SK-N-SH treated with all-trans-retinoic acid at 6 μM for 48 hours (cell line): ENCODE results near the gene NRXN3.

Source experiments
- ATAC-seq: fragments of 200-7000 bp; cut with Tn5 transposase; 3 replicates; pipeline ENCODE4 v1.9.1; 2020; ENCODE audit warnings: mild to moderate bottlenecking, moderate library complexity
- ARNTL ChIP-seq: fragments of 450-650 bp; formaldehyde crosslinking; IDR thresholded peaks from 2 replicates; pipeline ENCODE4 v1.5.0; 2020; ENCODE audit warnings: low read depth, mild to moderate bottlenecking, moderate library complexity, borderline replicate concordance
- BACH2 ChIP-seq: fragments of 250-450 bp; sonication (Bioruptor Pico); IDR thresholded peaks from 2 replicates; pipeline ENCODE4 v1.9.0; 2021; ENCODE audit warnings: mild to moderate bottlenecking, borderline replicate concordance
- CREB5 ChIP-seq: fragments of 250-450 bp; sonication (Bioruptor Pico); IDR thresholded peaks from 2 replicates; pipeline ENCODE4 v1.5.1; 2020; ENCODE audit warnings: low read depth, mild to moderate bottlenecking, moderate library complexity
- CSDC2 ChIP-seq: fragments of 250-450 bp; sonication (Bioruptor Pico); IDR thresholded peaks from 2 replicates; pipeline ENCODE4 v1.5.0; 2020; ENCODE audit warnings: mild to moderate bottlenecking, moderate library complexity
- CSRNP3 ChIP-seq: fragments of 250-450 bp; sonication (Bioruptor Pico); IDR thresholded peaks from 2 replicates; pipeline ENCODE4 v1.5.1; 2021; ENCODE audit warnings: mild to moderate bottlenecking, moderate library complexity
- ESRRG ChIP-seq: fragments of 250-450 bp; sonication (Bioruptor Pico); IDR thresholded peaks from 2 replicates; pipeline ENCODE4 v1.6.1; 2021; ENCODE audit warnings: mild to moderate bottlenecking
- ISL1 ChIP-seq: fragments of 250-450 bp; sonication (Bioruptor Pico); IDR thresholded peaks from 2 replicates; pipeline ENCODE4 v2.1.2; 2022; ENCODE audit warnings: mild to moderate bottlenecking, moderate library complexity
- OSR1 ChIP-seq: fragments of 250-450 bp; sonication (Bioruptor Pico); IDR thresholded peaks from 2 replicates; pipeline ENCODE4 v1.8.0; 2022; ENCODE audit warnings: moderate library complexity, mild to moderate bottlenecking, inconsistent platforms
- PATZ1 ChIP-seq: fragments of 250-450 bp; sonication (Bioruptor Pico); IDR thresholded peaks from 2 replicates; pipeline ENCODE4 v1.8.0; 2020; ENCODE audit warnings: mild to moderate bottlenecking, moderate library complexity, borderline replicate concordance
- POU6F1 ChIP-seq: fragments of 250-450 bp; sonication (Bioruptor Pico); IDR thresholded peaks from 2 replicates; pipeline ENCODE4 v1.8.0; 2021; ENCODE audit warnings: low read depth, mild to moderate bottlenecking, moderate library complexity, borderline replicate concordance
- RARB ChIP-seq: fragments of 250-450 bp; sonication (Bioruptor Pico); IDR thresholded peaks from 2 replicates; pipeline ENCODE4 v1.8.0; 2021; ENCODE audit warnings: mild to moderate bottlenecking, moderate library complexity
- SNAI2 ChIP-seq: fragments of 250-450 bp; sonication (Bioruptor Pico); IDR thresholded peaks from 2 replicates; pipeline ENCODE4 v1.5.0; 2020; ENCODE audit warnings: mild to moderate bottlenecking, moderate library complexity
- TOX ChIP-seq: fragments of 250-450 bp; sonication (Bioruptor Pico); IDR thresholded peaks from 2 replicates; pipeline ENCODE4 v1.8.0; 2021; ENCODE audit warnings: mild to moderate bottlenecking, moderate library complexity, borderline replicate concordance
- TSHZ2 ChIP-seq: fragments of 250-450 bp; sonication (Bioruptor Pico); IDR thresholded peaks from 2 replicates; pipeline ENCODE4 v1.5.0; 2020; ENCODE audit warnings: mild to moderate bottlenecking, moderate library complexity
- ZC3H10 ChIP-seq: fragments of 250-450 bp; sonication (Bioruptor Pico); IDR thresholded peaks from 2 replicates; pipeline ENCODE4 v1.5.1; 2021; ENCODE audit warnings: mild to moderate bottlenecking, moderate library complexity
- ZFP3 ChIP-seq: fragments of 250-450 bp; sonication (Bioruptor Pico); IDR thresholded peaks from 2 replicates; pipeline ENCODE4 v1.5.0; 2020; ENCODE audit warnings: mild to moderate bottlenecking, moderate library complexity
- ZFP30 ChIP-seq: fragments of 450-650 bp; formaldehyde crosslinking; IDR thresholded peaks from 2 replicates; pipeline ENCODE4 v1.5.0; 2022; ENCODE audit warnings: mild to moderate bottlenecking, moderate library complexity
- ZNF565 ChIP-seq: fragments of 450-650 bp; formaldehyde crosslinking; conservative IDR thresholded peaks from 2 replicates; pipeline ENCODE4 v1.5.0; 2020; ENCODE audit warnings: low read depth, mild to moderate bottlenecking, moderate library complexity
- ZNF8 ChIP-seq: fragments of 450-650 bp; formaldehyde crosslinking; IDR thresholded peaks from 2 replicates; pipeline ENCODE4 v1.5.0; 2020; ENCODE audit warnings: mild to moderate bottlenecking, moderate library complexity

The NRXN3 gene

GRCh38 chr14:79051742-79052141, 881.6 kb downstream of the NRXN3 start:
- no peak for TF ChIP-seq ISL1 (CRISPR knock-in tag)
- TF ChIP-seq POU6F1 (CRISPR knock-in tag), result no peak
- no peak for TF ChIP-seq CREB5 (CRISPR knock-in tag)
- no peak for TF ChIP-seq ZFP3 (CRISPR knock-in tag)
- TF ChIP-seq PATZ1 (CRISPR knock-in tag), result no peak
- ATAC-seq, result peak; percentile 33; the same call in 2 of the 3 replicates

- ATAC-seq, result no peak
- TF ChIP-seq ZC3H10 (CRISPR knock-in tag), result no peak
- no peak for TF ChIP-seq POU6F1 (CRISPR knock-in tag)
- TF ChIP-seq ZNF8 (CRISPR knock-in tag), result no peak
- TF ChIP-seq RARB (CRISPR knock-in tag), result no peak
- TF ChIP-seq OSR1 (CRISPR knock-in tag), result no peak
- TF ChIP-seq ARNTL (CRISPR knock-in tag), result no peak
- no peak for TF ChIP-seq ISL1 (CRISPR knock-in tag)
- no peak for TF ChIP-seq PATZ1 (CRISPR knock-in tag)
- TF ChIP-seq ZFP30 (CRISPR knock-in tag), result no peak
- no peak for TF ChIP-seq TOX (CRISPR knock-in tag)
- no peak for TF ChIP-seq BACH2 (CRISPR knock-in tag)
- TF ChIP-seq CSDC2, result no peak
- no peak for TF ChIP-seq ESRRG (CRISPR knock-in tag)
Measured at GRCh38 chr14:79056879-79057278, 886.7 kb downstream of the NRXN3 start.

GRCh38 chr14:79057333-79057732, 887.2 kb downstream of the NRXN3 start:
- TF ChIP-seq ESRRG (CRISPR knock-in tag) (no peak), SNAI2 (CRISPR knock-in tag) (no peak), ZNF8 (CRISPR knock-in tag) (no peak), TOX (CRISPR knock-in tag) (no peak), ZC3H10 (CRISPR knock-in tag) (no peak), POU6F1 (CRISPR knock-in tag) (no peak), CSRNP3 (CRISPR knock-in tag) (no peak), RARB (CRISPR knock-in tag) (no peak), OSR1 (CRISPR knock-in tag) (no peak), ZFP30 (CRISPR knock-in tag) (no peak), TSHZ2 (no peak), CSDC2 (no peak), ZNF565 (CRISPR knock-in tag) (no peak)
- ATAC-seq, result no peak
